ENCODE measurements around the gene NTN1.

The NTN1 gene

GRCh38 chr17:8994319-8994718 lies 27.0 kb upstream of the NTN1 start:
- H3K27me3 ChIP-seq (ENCODE audit: control insufficient read depth in 1 of 2, insufficient read depth in 2 of 2, low read length in 2 of 2): no peaks in the 10 kb centered on the region
- H3K9me3 ChIP-seq (ENCODE audit: control insufficient read depth in 2 of 2, low read length in 2 of 2): no peaks in the 10 kb centered on the region
- no peaks in the 10 kb centered on the region for H3K36me3 ChIP-seq (ENCODE audit: control insufficient read depth in 2 of 2, insufficient read depth in 2 of 2, low read length in 2 of 2)
- H3K4me1 ChIP-seq (ENCODE audit: control insufficient read depth, insufficient read depth, low read length): peaks cover 4% of the 10 kb centered on the region
- no peak overlapping the region for H3K4me3 ChIP-seq (ENCODE audit: low read length in 2 of 2)
- no peak overlapping the region for H3K9ac ChIP-seq (ENCODE audit: low read length in 2 of 2)
- no peak overlapping the region for H3K27ac ChIP-seq (ENCODE audit: low read length)

- no peaks in the 10 kb centered on the region for H3K36me3 ChIP-seq (ENCODE audit: control insufficient read depth in 2 of 2, insufficient read depth in 2 of 2, low read length in 2 of 2)
- no peaks in the 10 kb centered on the region for H3K9me3 ChIP-seq (ENCODE audit: control insufficient read depth in 2 of 2, low read length in 2 of 2)
- H3K4me1 ChIP-seq (ENCODE audit: control insufficient read depth, insufficient read depth, low read length): peaks cover 4% of the 10 kb centered on the region
- H3K27me3 ChIP-seq (ENCODE audit: control insufficient read depth in 1 of 2, insufficient read depth in 2 of 2, low read length in 2 of 2): no peaks in the 10 kb centered on the region
- no peak overlapping the region for H3K4me3 ChIP-seq (ENCODE audit: low read length in 2 of 2)
- H3K9ac ChIP-seq (ENCODE audit: low read length in 2 of 2): no peak overlapping the region
- no peak overlapping the region for H3K27ac ChIP-seq (ENCODE audit: low read length)
Observed at GRCh38 chr17:8995711-8996110, 25.6 kb upstream of the NTN1 start.

- no peaks in the 10 kb centered on the region for H3K4me1 ChIP-seq (ENCODE audit: control insufficient read depth, insufficient read depth, low read length)
- H3K9ac ChIP-seq (ENCODE audit: low read length in 2 of 2): no peak overlapping the region
- no peak overlapping the region for H3K27ac ChIP-seq (ENCODE audit: low read length)
- H3K4me3 ChIP-seq (ENCODE audit: low read length in 2 of 2): no peak overlapping the region
- no peaks in the 10 kb centered on the region for H3K36me3 ChIP-seq (ENCODE audit: control insufficient read depth in 2 of 2, insufficient read depth in 2 of 2, low read length in 2 of 2)
- no peaks in the 10 kb centered on the region for H3K9me3 ChIP-seq (ENCODE audit: control insufficient read depth in 2 of 2, low read length in 2 of 2)
- peaks cover 0 to 7% of the 10 kb centered on the region in 2 donors for H3K27me3 ChIP-seq (ENCODE audit: control insufficient read depth in 1 of 2, insufficient read depth in 2 of 2, low read length in 2 of 2)
Observed at GRCh38 chr17:8997994-8998628, 23.2 kb upstream of the NTN1 start.

GRCh38 chr17:9001559-9001958 lies 19.8 kb upstream of the NTN1 start:
- Histone ChIP-seq H3K27ac (ENCODE audit: low read length) (no peak overlapping the region), H3K4me3 (ENCODE audit: low read length in 2 of 2) (no peak overlapping the region), H3K27me3 (ENCODE audit: control insufficient read depth in 1 of 2, insufficient read depth in 2 of 2, low read length in 2 of 2) (peaks cover 0 to 28% of the 10 kb centered on the region in 2 donors), H3K36me3 (ENCODE audit: control insufficient read depth in 2 of 2, insufficient read depth in 2 of 2, low read length in 2 of 2) (no peaks in the 10 kb centered on the region), H3K9me3 (ENCODE audit: control insufficient read depth in 2 of 2, low read length in 2 of 2) (no peaks in the 10 kb centered on the region), H3K4me1 (ENCODE audit: control insufficient read depth, insufficient read depth, low read length) (peaks cover 21% of the 10 kb centered on the region), H3K9ac (ENCODE audit: low read length in 2 of 2) (no peak overlapping the region)

GRCh38 chr17:9002227-9002605 lies 19.1 kb upstream of the NTN1 start:
- peaks cover 0 to 28% of the 10 kb centered on the region in 2 donors for H3K27me3 ChIP-seq (ENCODE audit: control insufficient read depth in 1 of 2, insufficient read depth in 2 of 2, low read length in 2 of 2)
- no peak overlapping the region for H3K4me3 ChIP-seq (ENCODE audit: low read length in 2 of 2)

GRCh38 chr17:9002606-9003354 lies 18.5 kb upstream of the NTN1 start:
- H3K4me1 ChIP-seq (ENCODE audit: control insufficient read depth, insufficient read depth, low read length): peaks cover 21% of the 10 kb centered on the region
- H3K9ac ChIP-seq (ENCODE audit: low read length in 2 of 2): no peak overlapping the region
- no peak overlapping the region for H3K27ac ChIP-seq (ENCODE audit: low read length)
- no peaks in the 10 kb centered on the region for H3K9me3 ChIP-seq (ENCODE audit: control insufficient read depth in 2 of 2, low read length in 2 of 2)
- H3K27me3 ChIP-seq (ENCODE audit: control insufficient read depth in 1 of 2, insufficient read depth in 2 of 2, low read length in 2 of 2): peaks cover 0 to 28% of the 10 kb centered on the region in 2 donors
- H3K4me3 ChIP-seq (ENCODE audit: low read length in 2 of 2): peak overlapping the region; percentile 43 to 69
- H3K36me3 ChIP-seq (ENCODE audit: control insufficient read depth in 2 of 2, insufficient read depth in 2 of 2, low read length in 2 of 2): no peaks in the 10 kb centered on the region

More at GRCh38 chr17:9002227-9002605, 19.1 kb upstream of the NTN1 start:
- Histone ChIP-seq H3K36me3 (ENCODE audit: control insufficient read depth in 2 of 2, insufficient read depth in 2 of 2, low read length in 2 of 2) (no peaks in the 10 kb centered on the region), H3K9me3 (ENCODE audit: control insufficient read depth in 2 of 2, low read length in 2 of 2) (no peaks in the 10 kb centered on the region), H3K9ac (ENCODE audit: low read length in 2 of 2) (no peak overlapping the region), H3K27ac (ENCODE audit: low read length) (no peak overlapping the region), H3K4me1 (ENCODE audit: control insufficient read depth, insufficient read depth, low read length) (peaks cover 21% of the 10 kb centered on the region)

- peaks cover 21% of the 10 kb centered on the region for H3K4me1 ChIP-seq (ENCODE audit: control insufficient read depth, insufficient read depth, low read length)
- no peaks in the 10 kb centered on the region for H3K36me3 ChIP-seq (ENCODE audit: control insufficient read depth in 2 of 2, insufficient read depth in 2 of 2, low read length in 2 of 2)
- H3K4me3 ChIP-seq (ENCODE audit: low read length in 2 of 2): peak overlapping the region in 1 of 2 donors; percentile 69
- no peak overlapping the region for H3K9ac ChIP-seq (ENCODE audit: low read length in 2 of 2)
- no peak overlapping the region for H3K27ac ChIP-seq (ENCODE audit: low read length)
- H3K27me3 ChIP-seq (ENCODE audit: control insufficient read depth in 1 of 2, insufficient read depth in 2 of 2, low read length in 2 of 2): peaks cover 0 to 28% of the 10 kb centered on the region in 2 donors
- no peaks in the 10 kb centered on the region for H3K9me3 ChIP-seq (ENCODE audit: control insufficient read depth in 2 of 2, low read length in 2 of 2)
Observed at GRCh38 chr17:9003355-9004131, 17.8 kb upstream of the NTN1 start.

- H3K9me3 ChIP-seq (ENCODE audit: control insufficient read depth in 2 of 2, low read length in 2 of 2): no peaks in the 10 kb centered on the region
- no peaks in the 10 kb centered on the region for H3K36me3 ChIP-seq (ENCODE audit: control insufficient read depth in 2 of 2, insufficient read depth in 2 of 2, low read length in 2 of 2)
- no peak overlapping the region for H3K9ac ChIP-seq (ENCODE audit: low read length in 2 of 2)
- H3K4me3 ChIP-seq (ENCODE audit: low read length in 2 of 2): peak overlapping the region in 1 of 2 donors; percentile 69
- H3K4me1 ChIP-seq (ENCODE audit: control insufficient read depth, insufficient read depth, low read length): peaks cover 21% of the 10 kb centered on the region
- H3K27ac ChIP-seq (ENCODE audit: low read length): no peak overlapping the region
- peaks cover 0 to 28% of the 10 kb centered on the region in 2 donors for H3K27me3 ChIP-seq (ENCODE audit: control insufficient read depth in 1 of 2, insufficient read depth in 2 of 2, low read length in 2 of 2)
Observed at GRCh38 chr17:9004132-9004960, 17.0 kb upstream of the NTN1 start.

- Histone ChIP-seq H3K9me3 (ENCODE audit: control insufficient read depth in 2 of 2, low read length in 2 of 2) (no peaks in the 10 kb centered on the region), H3K36me3 (ENCODE audit: control insufficient read depth in 2 of 2, insufficient read depth in 2 of 2, low read length in 2 of 2) (no peaks in the 10 kb centered on the region), H3K4me3 (ENCODE audit: low read length in 2 of 2) (no peak overlapping the region), H3K27me3 (ENCODE audit: control insufficient read depth in 1 of 2, insufficient read depth in 2 of 2, low read length in 2 of 2) (peaks cover 0 to 28% of the 10 kb centered on the region in 2 donors), H3K9ac (ENCODE audit: low read length in 2 of 2) (no peak overlapping the region), H3K4me1 (ENCODE audit: control insufficient read depth, insufficient read depth, low read length) (peaks cover 23% of the 10 kb centered on the region), H3K27ac (ENCODE audit: low read length) (no peak overlapping the region)
Observed at GRCh38 chr17:9004961-9005285, 16.4 kb upstream of the NTN1 start.

- no peak overlapping the region for H3K9ac ChIP-seq (ENCODE audit: low read length in 2 of 2)
- no peak overlapping the region for H3K4me3 ChIP-seq (ENCODE audit: low read length in 2 of 2)
Observed at GRCh38 chr17:9006175-9006767, 15.0 kb upstream of the NTN1 start.

More at GRCh38 chr17:9006175-9006767, 15.0 kb upstream of the NTN1 start:
- Histone ChIP-seq H3K36me3 (ENCODE audit: control insufficient read depth in 2 of 2, insufficient read depth in 2 of 2, low read length in 2 of 2) (no peaks in the 10 kb centered on the region), H3K27ac (ENCODE audit: low read length) (no peak overlapping the region), H3K27me3 (ENCODE audit: control insufficient read depth in 1 of 2, insufficient read depth in 2 of 2, low read length in 2 of 2) (peaks cover 0 to 28% of the 10 kb centered on the region in 2 donors), H3K9me3 (ENCODE audit: control insufficient read depth in 2 of 2, low read length in 2 of 2) (no peaks in the 10 kb centered on the region), H3K4me1 (ENCODE audit: control insufficient read depth, insufficient read depth, low read length) (peaks cover 26% of the 10 kb centered on the region)

All from stomach smooth muscle (tissue), 2 donors.